Bone marrow (tissue), 2 donors: Measurements from ENCODE around the gene MRPS12.
"Not testable (repeated sequence)": the region's sequence is repeated elsewhere in the genome, so short reads cannot be mapped to it uniquely, and the experiment has no call there.

ENCODE experiments used
- DNase-seq, 2 donors: peaks; one replicate each; lab custom pipeline; 2025; lab: John Stamatoyannopoulos, UW

MRPS12 gene

DNA sequence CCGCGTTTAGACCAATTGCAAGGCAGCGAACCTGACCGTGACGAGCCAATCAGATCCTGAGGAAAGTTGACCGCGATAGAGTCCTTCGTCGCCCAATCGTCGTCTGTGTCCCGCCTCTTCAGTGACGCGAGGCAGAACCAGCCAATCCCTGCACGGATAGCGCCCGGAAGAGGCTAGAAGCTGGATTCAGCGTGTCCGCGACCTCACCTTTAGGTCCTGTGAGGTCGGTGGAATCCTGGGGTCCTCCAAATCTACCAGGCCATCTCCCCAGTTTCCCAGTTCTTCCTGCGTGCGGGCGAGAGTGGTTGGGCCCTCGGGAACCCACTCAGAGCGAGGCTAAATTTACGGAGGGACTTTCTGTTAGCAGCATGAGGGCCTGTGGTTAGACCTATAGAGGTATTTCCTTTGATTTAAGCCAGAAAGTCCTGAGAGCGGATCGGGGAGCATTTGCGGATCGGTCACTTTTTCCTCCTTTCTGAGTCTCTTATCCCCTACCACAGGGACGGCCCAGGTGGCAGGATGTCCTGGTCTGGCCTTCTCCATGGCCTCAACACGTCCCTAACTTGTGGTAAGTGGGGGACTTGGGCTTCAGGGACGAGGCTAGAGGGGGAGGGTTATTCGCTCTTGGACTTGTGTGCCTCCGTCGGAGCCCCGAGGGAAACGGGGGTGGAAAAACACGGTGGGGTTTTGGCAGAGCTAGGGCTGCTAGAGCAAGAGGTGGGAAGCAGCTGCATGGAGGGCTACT lies at the start of gene MRPS12:
MRPS12 (plus strand) TSS at position 169 of the 745 bp plus-strand sequence; CDS start at position 520, 351 bp downstream.
- DNase-seq = peak in 1 of 2 donors; percentile 98

DNA sequence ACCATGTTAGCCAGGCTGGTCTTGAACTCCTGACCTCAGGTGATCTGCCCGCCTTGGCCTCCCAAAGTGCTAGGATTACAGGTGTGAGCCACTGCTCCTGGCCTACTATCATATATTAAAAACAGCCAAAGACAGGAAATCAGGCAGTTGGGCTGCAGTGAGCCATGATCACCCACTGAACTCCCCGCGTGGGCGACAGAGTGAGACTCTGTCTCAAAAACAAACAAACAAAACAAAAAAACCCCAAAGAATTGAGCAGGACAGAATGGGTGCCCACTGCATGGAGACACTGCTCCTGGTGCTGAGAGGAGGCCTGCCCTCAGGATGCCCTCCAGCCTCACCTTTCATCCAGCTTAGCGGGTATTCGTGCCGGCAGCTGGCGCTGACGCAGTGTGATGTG lies 47.5 kb upstream of the MRPS12 start:
- no peak for DNase-seq

DNA sequence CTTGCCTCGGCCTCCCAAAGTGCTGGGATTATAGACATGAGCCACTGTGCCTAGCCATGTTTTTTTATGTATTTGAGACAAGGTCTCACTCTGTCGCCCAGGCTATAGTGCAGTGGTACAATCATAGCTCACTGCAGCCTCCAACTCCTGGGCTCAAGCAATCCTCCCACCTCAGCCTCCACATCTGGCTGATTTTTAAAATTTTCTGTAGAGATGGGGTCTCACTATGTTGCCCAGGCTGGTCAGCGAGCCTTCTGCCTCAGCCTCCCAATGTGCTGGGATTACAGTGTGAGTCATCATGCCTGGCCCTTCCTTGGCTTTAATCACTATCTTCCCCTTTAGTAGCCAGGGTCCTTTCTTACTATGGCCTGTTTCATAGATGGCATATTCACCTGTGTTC lies 46.1 kb upstream of the MRPS12 start:
- DNase-seq = not testable (repeated sequence)

DNA sequence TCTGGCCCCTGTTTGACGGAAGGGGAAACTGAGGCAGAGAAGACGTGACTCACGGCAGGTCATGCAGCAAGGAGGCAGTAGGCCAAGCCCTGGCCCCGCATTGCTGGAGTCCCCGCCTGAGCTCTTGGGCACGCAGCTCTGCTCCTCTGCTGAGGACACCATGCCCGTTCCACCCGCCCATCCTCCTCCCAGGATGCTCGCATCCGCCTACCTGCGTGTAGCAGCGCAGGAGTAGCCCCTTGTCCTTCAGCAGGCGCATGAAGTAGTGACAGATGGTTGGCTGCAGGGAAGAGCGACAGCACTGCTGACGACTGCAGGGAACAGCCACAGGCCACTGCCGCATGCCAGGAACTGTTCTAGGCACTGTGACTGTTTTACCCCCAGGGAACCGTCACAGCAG lies 41.9 kb upstream of the MRPS12 start:
- no peak for DNase-seq

DNA sequence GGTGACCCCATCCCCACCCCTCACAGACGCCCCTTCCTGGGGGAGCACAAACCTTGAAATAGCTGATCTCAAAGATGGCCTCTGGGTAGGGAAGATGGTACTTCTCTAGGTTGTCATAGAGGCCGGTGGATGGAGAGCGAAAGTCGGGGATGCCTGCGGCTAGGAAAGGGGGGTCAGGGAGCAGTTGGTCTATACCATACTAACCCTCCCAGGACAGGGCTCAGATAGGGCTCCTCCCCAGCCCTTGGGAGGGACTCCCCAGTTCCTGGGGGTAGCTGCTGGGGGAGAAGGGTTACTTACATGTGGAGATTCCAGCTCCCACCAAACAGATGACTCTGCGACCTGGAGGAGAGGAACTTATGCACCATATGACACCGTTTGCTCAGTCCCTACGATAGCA lies 40.9 kb upstream of the MRPS12 start:
- no peak for DNase-seq

DNA sequence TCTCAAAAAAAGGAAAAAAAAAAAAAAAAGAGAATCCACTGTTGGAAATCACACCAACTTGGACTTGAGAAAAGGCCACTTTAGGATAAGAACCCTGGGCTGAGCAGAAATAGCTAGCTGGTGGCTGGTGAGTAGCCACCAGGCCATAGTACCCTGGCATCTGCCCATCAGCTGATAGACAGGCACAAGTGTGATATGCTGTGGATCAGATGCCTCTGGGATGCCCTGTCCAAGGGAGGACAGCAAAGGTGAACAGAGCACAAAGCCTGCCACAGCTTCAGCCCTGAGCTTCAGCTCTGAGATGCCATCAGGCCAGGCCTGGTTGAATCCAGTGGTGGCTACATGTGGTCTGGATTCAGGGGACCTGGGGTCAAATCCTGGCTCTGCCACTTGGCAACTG lies 40.1 kb upstream of the MRPS12 start:
- DNase-seq = no peak

DNA sequence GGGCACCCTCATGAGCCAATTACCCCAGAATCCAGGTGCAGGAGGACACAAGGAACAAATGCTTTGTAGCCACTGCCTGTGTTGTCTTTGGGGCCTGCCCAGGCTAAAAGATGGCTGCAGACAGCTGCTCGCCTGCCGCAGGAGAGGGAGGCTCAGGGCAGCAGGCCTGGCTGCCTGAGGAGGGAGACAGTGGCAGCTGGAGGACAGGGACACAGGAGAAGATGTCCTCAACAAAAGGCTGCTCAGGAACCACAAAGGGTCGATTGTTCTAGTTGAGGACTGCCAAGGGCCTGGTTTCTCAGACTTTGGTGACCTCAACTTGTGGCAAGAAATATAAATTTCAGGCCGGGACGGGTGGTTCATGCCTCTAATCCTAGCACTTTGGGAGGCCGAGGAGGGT lies 39.0 kb upstream of the MRPS12 start:
- no peak for DNase-seq

DNA sequence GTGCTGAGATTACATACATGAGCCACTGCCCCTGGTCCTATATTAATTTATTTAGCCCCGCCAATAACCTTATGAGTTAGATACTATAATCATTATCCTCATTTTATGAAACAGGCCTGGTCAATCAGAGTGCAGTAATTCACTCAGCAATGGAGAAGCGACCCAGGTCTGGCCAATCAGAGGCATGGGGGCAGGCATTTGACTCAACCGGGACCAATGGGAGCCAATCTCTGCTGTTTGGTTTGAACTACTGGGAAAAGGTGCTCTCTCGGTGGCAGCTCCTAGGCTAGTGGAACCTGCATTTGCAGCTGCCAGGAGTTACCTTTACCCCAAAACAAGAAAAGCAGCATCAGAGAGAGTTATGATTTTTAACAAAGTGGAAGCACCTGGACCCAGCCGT lies 37.9 kb upstream of the MRPS12 start:
- DNase-seq = no peak

DNA sequence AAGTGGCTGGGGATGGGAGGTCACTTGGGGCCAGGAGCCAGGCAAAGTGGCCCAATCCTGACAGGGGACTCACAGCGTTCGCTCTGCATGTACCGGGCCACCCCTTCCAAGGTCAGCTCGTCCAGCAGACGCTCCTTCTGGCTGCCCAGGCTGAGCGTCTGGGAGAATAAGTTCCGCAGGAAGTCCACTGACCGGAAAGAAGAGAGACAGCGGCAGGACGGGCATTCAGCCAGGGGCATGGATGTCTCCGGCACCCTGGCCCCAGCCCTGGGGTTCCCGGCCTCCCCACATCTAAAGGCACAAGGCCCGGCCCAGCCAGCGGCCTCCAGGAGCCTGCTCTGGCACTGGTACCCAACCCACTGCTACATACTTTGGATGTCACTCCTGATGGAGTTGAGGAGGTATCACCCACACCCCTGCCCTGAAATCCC lies 37.4 kb upstream of the MRPS12 start:
- no peak for DNase-seq

DNA sequence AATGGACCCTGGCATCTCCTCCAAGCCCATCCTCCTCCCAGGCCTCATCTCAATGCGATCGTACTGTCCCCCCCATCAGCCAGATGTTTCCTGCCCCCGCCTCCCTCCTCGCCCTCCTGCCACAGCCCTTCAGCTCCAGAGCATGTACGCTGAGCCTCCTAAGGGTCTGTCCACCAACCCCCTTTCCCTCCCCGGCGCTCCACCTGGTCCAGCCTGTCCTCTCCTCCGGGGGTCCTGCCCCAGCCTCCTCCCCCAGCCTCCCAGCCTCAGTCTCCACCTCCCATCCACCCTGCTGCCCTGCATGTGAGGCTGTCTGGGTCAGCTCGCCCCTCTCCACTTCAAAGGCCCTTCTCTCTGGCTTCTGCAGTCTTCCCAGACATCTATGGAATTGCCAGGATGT lies 35.8 kb upstream of the MRPS12 start:
- peak in 1 of 2 donors; percentile 50 for DNase-seq

DNA sequence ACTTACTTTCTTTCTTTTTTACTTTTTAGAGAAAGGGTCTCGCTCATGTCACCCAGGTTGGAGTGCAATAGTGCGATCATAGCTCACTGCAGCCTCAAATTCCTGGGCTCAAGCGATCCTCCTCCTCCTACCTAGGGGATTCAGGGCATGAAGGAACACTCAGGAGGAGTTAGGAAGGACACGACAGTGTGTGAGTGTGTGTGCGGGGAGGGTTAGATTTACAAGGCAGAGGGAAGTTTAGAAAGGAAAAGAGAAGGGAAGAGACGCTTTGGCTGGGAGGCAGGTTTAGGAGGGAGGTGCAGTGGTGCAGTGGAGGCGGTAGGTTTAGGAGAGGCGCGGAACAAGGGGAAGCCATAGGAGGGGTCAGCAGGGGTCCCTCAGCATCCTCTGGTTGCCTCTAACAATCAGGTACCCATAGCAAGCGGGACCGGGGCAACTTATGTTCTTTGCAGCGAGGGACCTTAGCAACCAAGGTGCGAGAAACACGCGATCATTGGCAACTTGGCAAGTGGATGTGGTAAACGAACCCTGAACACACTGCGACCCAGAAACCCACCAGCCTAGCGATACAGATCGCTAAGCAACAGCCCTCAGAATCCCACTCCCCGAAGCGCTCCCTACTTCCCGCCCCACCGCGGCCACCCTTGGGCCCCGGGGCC lies 31.8 kb upstream of the MRPS12 start:
- DNase-seq = no peak

DNA sequence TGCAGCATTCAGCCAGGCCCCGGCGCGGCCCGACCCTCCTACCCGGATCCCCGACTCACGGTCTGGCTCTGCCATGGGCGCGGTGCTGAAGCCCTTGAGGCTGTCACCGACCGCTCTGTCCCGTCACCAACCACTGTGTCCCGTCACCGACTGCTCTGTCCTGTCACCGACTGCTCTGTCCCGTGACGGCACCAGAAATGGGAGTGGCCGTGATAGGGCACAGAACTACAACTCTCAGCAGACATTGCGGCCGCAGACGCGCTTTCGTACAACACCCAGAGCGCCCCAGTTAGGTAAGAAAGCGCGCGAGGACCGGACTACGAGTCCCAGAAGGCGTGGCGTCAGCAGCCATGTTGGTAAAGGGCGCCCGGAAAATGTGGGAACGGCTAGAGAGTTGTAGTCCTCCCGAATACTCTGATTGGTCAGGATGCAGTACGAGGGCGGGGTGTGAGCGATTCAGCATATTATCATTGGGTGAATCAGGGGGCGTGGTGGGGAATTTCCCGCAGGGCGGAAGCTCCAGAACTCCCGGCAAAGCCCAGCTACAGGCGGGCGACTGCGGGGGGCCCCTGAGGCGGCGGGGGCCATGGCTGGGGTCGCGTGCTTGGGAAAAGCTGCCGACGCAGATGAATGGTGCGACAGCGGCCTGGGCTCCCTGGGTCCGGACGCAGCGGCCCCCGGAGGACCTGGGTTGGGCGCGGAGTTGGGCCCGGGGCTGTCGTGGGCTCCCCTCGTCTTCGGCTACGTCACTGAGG lies 31.1 kb upstream of the MRPS12 start, which contains the start of the genes NFKBIB and SIRT2:
NFKBIB (plus strand) TSS at position 523 of the 755 bp plus-strand sequence; CDS start at position 587, 64 bp downstream.
SIRT2 (minus strand) TSS at position 172 of the 755 bp plus-strand sequence; CDS start at position 75, 97 bp downstream.
- DNase-seq = peak; percentile 98 to 100

DNA sequence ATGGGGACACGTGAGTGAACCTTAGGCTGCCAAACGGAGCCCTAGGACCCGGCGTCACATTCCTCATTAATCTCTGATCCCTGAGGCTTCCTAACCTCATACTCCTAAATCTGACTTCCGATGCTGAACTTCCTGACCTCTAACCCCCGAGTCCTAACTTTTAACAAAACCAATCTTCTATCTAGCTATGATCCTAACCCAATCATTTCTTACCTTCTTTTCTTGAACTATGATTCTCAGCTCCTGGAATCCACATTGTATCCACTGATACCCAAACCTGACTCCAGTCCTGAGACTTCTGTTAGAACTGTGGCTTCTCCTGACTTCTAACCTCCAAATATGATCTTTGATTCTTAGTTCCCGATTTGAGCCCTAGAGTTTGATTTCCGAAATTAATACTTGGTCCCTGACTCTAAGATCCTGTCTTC lies 30.5 kb upstream of the MRPS12 start:
- no peak for DNase-seq

DNA sequence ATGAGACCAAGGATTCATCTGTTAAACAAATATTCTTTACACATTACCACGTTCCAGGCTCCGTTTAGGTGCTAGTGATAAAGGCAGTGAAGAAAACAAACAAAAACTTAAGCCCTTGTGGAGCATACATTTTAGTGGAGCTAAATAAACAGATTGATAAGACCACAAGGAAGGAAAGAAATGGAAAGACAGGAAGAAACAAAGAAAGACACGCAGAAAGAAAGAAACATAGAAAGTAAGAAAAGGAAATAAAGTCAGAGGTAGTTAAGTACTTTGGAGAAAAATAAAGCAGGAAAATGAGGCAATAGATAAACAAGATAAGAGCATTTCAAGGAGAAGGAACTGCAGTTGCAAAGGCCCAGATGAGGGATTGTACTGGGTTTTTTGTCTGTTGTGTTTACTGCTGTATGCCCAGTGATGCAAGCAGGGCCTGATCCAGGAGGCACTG lies 30.0 kb upstream of the MRPS12 start:
- DNase-seq = no peak

DNA sequence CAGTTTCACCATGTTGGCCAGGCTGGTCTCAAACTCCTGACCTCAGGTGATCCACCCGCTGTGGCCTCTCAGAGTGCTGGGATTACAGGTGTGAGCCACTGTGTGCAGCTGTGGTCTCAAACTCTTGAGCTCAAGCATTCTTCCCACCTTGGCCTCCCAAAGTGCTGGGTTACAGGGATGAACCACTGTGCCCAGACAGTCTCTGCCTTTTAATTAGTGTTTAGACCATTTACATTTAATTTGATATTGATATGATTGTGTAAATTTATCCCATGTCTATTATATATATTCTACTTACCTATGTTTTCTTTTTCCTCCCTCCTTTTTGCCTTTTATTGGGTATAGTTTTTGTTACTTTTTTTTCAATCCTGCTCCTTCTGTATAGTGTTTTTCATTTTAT lies 29.1 kb upstream of the MRPS12 start:
- DNase-seq = no peak

DNA sequence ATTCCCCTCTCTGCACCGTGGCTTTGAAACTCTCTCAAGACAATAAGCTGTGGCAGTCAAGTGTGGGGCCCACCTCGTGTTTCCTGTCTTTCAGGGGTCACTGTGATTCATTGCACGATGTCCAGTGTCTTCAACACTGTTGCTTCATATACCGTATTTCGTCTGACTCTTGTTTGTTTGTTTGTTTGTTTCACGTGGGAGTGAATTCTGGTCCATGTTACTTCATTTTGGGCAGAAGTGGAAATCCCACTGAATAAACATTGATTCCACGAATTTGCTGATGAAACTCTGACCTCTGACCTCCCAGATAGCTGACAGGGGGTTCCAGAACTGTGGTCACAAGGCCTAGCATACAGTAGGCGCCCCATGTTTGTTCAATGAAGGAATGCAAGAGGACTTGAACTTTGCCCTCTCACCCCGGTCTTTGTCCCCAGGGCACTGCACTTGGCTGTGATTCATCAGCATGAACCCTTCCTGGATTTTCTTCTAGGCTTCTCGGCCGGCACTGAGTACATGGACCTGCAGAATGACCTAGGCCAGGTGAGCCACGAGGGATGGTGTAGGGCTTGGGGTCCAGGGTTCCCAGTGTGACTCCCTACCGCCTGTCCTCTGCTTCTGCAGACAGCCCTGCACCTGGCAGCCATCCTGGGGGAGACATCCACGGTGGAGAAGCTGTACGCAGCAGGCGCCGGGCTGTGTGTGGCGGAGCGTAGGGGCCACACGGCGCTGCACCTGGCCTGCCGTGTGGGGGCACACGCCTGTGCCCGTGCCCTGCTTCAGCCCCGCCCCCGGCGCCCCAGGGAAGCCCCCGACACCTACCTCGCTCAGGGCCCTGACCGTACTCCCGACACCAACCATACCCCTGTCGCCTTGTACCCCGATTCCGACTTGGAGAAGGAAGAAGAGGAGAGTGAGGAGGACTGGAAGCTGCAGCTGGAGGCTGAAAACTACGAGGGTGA lies 25.9 kb upstream of the MRPS12 start:
- no peak for DNase-seq

DNA sequence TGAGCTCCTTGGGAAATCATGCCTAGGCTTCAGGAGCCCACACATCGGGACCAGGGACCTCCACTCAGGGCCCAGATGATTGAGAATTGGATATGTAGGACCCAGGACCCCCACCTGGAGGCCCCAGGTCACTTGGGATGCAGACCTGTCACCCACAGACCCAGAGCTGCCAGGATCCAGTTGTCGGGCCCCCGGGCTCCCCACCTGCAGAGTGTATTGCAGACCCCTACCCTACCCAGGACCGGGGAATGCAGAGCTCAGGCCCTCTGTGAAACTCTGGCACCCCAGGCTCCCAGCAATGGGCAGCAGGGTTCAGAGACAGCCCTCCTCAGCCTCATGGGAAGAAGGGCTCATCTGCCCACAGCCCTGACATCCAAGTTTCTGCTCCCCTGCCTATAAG lies 25.1 kb upstream of the MRPS12 start:
- DNase-seq = no peak

DNA sequence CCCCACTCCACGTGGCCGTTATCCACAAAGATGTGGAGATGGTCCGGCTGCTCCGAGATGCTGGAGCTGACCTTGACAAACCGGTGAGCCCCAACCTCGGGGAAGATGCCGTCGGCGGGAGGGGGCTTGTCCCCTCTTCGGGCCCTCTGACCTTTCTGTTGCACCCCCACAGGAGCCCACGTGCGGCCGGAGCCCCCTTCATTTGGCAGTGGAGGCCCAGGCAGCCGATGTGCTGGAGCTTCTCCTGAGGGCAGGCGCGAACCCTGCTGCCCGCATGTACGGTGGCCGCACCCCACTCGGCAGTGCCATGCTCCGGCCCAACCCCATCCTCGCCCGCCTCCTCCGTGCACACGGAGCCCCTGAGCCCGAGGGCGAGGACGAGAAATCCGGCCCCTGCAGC lies 23.5 kb upstream of the MRPS12 start:
- no peak for DNase-seq

DNA sequence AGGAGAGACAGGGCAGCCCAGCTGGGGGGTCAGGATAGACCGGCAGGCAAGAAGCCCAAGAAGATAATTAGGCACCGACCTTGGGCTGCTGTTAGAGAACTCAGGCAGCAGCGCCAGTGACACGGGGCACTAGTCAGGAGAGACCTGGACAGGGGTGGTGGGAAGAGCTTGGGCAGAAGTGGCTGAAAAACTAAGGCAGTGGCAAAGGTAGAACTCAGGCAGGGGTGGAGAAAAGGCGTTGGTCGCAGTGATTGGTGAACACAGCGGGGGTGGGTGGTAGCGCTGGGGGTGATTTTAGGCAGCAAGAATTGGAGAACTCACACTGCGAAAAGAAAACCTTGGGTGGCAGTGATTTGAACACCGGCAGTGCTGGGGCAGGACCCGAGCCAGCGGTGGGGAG lies 23.1 kb upstream of the MRPS12 start:
- DNase-seq = no peak

DNA sequence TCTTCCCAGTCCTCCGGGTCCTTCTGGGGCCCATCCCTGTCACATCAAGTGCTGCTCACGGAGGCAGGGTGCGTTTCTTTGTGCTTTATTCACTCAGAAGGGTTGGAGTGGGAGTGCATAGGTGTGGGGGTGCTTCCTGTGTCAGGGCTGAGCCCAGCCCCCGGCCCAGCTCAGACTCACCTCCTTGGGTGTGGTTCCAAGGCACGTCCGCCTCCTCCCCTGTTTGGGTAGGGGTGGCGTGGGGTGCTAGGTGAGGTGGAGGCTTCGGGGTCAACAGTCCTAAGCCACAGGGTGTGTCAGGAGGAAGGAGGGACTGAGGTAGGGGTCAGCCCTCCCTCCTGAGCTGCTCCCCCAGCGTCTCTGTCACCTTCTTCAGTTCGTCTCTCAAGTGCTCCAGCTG lies 21.8 kb upstream of the MRPS12 start:
- no peak for DNase-seq

DNA sequence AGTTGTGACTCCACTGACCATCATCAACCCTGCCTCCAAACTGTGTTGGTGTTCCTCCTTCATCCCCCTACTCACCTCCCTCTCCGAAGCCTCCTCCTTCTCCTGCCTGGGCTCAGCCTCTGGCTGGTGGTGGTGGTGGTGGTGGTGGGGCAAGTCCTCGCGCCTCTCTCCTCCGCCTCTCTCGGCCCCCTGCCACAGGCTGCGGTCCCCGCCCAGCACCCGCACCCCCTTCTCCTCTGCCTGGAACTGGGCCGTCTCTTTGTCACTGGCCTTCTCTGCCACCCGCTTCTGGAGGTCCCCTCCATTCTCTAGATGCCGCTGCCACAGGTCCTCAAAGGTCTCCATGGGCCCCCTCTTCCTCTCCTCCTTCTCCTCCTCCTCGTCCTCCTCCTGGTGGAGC lies 20.3 kb upstream of the MRPS12 start:
- no peak for DNase-seq
